Uterus (tissue), 4 donors: ENCODE data around the gene TAS2R39. TPM values are rescaled to one million over a fixed set of nuclear protein-coding genes. Genes with fewer than 3 reads are reported as not detected.

Source experiments
- DNase-seq, 2 donors: peaks; one replicate each; pipeline ENCODE4 v3.0.0-alpha.2; 2019 to 2020
- H3K27ac ChIP-seq, 2 donors: fragments of 200-600 bp; sonication (generic); 1 replicate in 1 of 2; 2 replicates in 1 of 2; pipeline ENCODE4 v1.5.1; 2016 to 2018
- H3K27me3 ChIP-seq, 2 donors: fragments of 200-600 bp; sonication (generic); one replicate each; pipeline ENCODE4 v1.5.1; 2018 to 2019; ENCODE audit warnings: control low read depth in 1 of 2
- H3K36me3 ChIP-seq, 2 donors: fragments of 200-600 bp; sonication (generic); one replicate each; pipeline ENCODE4 v1.5.1; 2019; ENCODE audit warnings: control low read depth in 1 of 2
- H3K4me1 ChIP-seq, 2 donors: fragments of 200-600 bp; sonication (generic); one replicate each; pipeline ENCODE4 v1.5.1; 2018 to 2019; ENCODE audit warnings: control low read depth in 1 of 2
- H3K4me3 ChIP-seq, 2 donors: fragments of 200-600 bp; sonication (generic); 1 replicate in 1 of 2; 2 replicates in 1 of 2; pipeline ENCODE4 v1.5.1; 2018 to 2019; ENCODE audit warnings: mild to moderate bottlenecking in 1 of 2
- H3K9me3 ChIP-seq, 2 donors: fragments of 200-600 bp; sonication (generic); one replicate each; pipeline ENCODE4 v1.5.1; 2019; ENCODE audit warnings: control low read depth in 1 of 2
- CTCF ChIP-seq, 4 experiments: fragments of 200-600 bp in 2 of 4; fragments of 450-650 bp in 2 of 4; sonication (generic) in 2 of 4; IDR thresholded peaks; one replicate each; pipeline ENCODE4 v1.5.1; 2016 to 2019; ENCODE audit warnings: antibody characterized with exemption in 4 of 4, mild to moderate bottlenecking in 2 of 4, moderate library complexity in 1 of 4
- POLR2A ChIP-seq, 2 donors: fragments of 450-650 bp; IDR thresholded peaks; one replicate each; pipeline ENCODE4 v1.6.1; 2016; ENCODE audit warnings: antibody characterized with exemption in 2 of 2, mild to moderate bottlenecking in 1 of 2, moderate library complexity in 1 of 2
- intact Hi-C: fragments of 100-400 bp; cut with DNase I; formaldehyde crosslinking; loops from one replicate; pipeline ENCODE4 v1.15.1; 2023; ENCODE audit warnings: low total_unique reads
- small RNA-seq: library from RNA; depleted of rRNA; stranded (forward); fragments of <200 nt; gene quantifications from one replicate; pipeline ENCODE3, GENCODE V24; 2016
- total RNA-seq, 4 donors: library from RNA; depleted of rRNA in 3 of 4; stranded (reverse); fragments of >200 nt in 3 of 4; gene quantifications; one replicate each; pipeline versions ENCODE4 v1.1.0 to v1.2.4, GENCODE V29; 2014 to 2023
- donor health status: DM: yes; HTN: yes; CAD: no.

TAS2R39 gene
- total RNA-seq, 4 donors from 2014 or later: not detected

- TF ChIP-seq POLR2A (IDR thresholded peaks at IDR 0.05): no peak
- TF ChIP-seq CTCF (IDR thresholded peaks at IDR 0.05): no peak
- Histone ChIP-seq H3K36me3 (no peaks in the 10 kb centered on the region), H3K4me3 (no peak overlapping the region), H3K9me3 (no peaks in the 10 kb centered on the region), H3K4me1 (no peaks in the 10 kb centered on the region), H3K27me3 (no peaks in the 10 kb centered on the region), H3K27ac (no peak overlapping the region)
- intact Hi-C loops: no loop called here
- DNase-seq: no peak
Measured at GRCh38 chr7:143230602-143231457, 47.6 kb downstream of the TAS2R39 start.

Small RNA genes within 50 kb of the gene (small RNA-seq; reads per million reads assigned to genes)
- gene AC073342.3: not detected

Other genes starting within 250 kb of the TAS2R39 start
- gene TRPV5, start 249.7 kb upstream of the TAS2R39 start, total RNA-seq: under 1 TPM in 1 of 4 donors, not detected in 3; 0.34 TPM
- gene LLCFC1, start 243.9 kb upstream of the TAS2R39 start, total RNA-seq: not detected
- gene KEL, start 221.1 kb upstream of the TAS2R39 start, total RNA-seq: 1 to 10 TPM in 1 of 4 donors, under 1 TPM in 1, not detected in 2; 0.98 to 1.8 TPM
- gene OR9A2, start 156.3 kb upstream of the TAS2R39 start, total RNA-seq: 1 to 10 TPM in 2 of 4 donors, not detected in 2; 1.0 to 2.4 TPM
- not detected for gene OR6V1, start 131.1 kb upstream of the TAS2R39 start, total RNA-seq
- gene PIP, start 51.3 kb upstream of the TAS2R39 start, total RNA-seq: not detected
- not detected for gene TAS2R40, start 38.6 kb downstream of the TAS2R39 start, total RNA-seq
- gene GSTK1, start 80.0 kb downstream of the TAS2R39 start, total RNA-seq: 100 to 1,000 TPM in 1 of 4 donors, 10 to 100 TPM in 3; 58.2 to 173 (median 86.9) TPM
- 10 to 100 TPM in 1 of 4 donors, 1 to 10 TPM in 1, not detected in 2; 2.2 to 11.1 TPM for gene TMEM139, start 101.5 kb downstream of the TAS2R39 start, total RNA-seq
- 10 to 100 TPM in 3 of 4 donors, 1 to 10 TPM in 1; 4.1 to 32.2 (median 24.5) TPM for gene CASP2, start 104.9 kb downstream of the TAS2R39 start, total RNA-seq
- gene CLCN1, start 132.7 kb downstream of the TAS2R39 start, total RNA-seq: under 1 TPM in 2 of 4 donors, not detected in 2; 0.21 to 0.30 TPM
- gene FAM131B, start 179.3 kb downstream of the TAS2R39 start, total RNA-seq: 10 to 100 TPM in 1 of 4 donors, 1 to 10 TPM in 3; 1.2 to 10.6 (median 6.5) TPM
- 100 to 1,000 TPM in 2 of 4 donors, 10 to 100 TPM in 2; 46.0 to 494 (median 95.9) TPM for gene ZYX, start 197.9 kb downstream of the TAS2R39 start, total RNA-seq
- gene EPHA1, start 225.4 kb downstream of the TAS2R39 start, total RNA-seq: 1 to 10 TPM in 3 of 4 donors, not detected in 1; 1.3 to 5.6 (median 1.9) TPM